ENCODE results near the gene PRKCA. TPM values are rescaled to one million over a fixed set of nuclear protein-coding genes. Genes with fewer than 3 reads are reported as not detected.
A peak's percentile ranks its signal among the peaks of the same experiment; 100 is the strongest.

The PRKCA gene
- polyA plus RNA-seq, 2 of the 4 experiments (the other 2 are of a cell fraction) = 28.8 to 65.0 TPM

GRCh38 chr17:66468241-66469087, 166.1 kb downstream of the PRKCA start:
- ATAC-seq = peak in 1 of 2 experiments; percentile 9; a peak in 2 of 6 replicates

GRCh38 chr17:66469088-66469442, 166.7 kb downstream of the PRKCA start:
- no peak overlapping the region for H3K4me3 ChIP-seq
- H3K4me2 ChIP-seq = peak overlapping the region; percentile 63
- 16% methylated on average over 3 of the region's 3 CpGs for WGBS (ENCODE audit: missing lambda C conversion rate)
- CTCF ChIA-PET = interaction anchor here (0.8 to 1.5 kb wide), 5 partner anchors 9 to 98 kb away, joined by 3 to 5 read pairs (median 3); no protein-coding TSS in a partner anchor
- TF ChIP-seq FOSB (CRISPR knock-in tag; IDR thresholded peaks at IDR 0.05) (no peak), TFCP2L1 (CRISPR knock-in tag; IDR thresholded peaks at IDR 0.05) (no peak), GATA3 (IDR thresholded peaks at IDR 0.05; ENCODE audit: borderline replicate concordance) (peak; percentile 43; the same call in 1 of the 2 replicates), HEYL (CRISPR knock-in tag; IDR thresholded peaks at IDR 0.05) (no peak), REST (IDR thresholded peaks at IDR 0.05) (no peak), JUN (IDR thresholded peaks at IDR 0.05) (no peak), FOSL2 (IDR thresholded peaks at IDR 0.05) (no peak), FOSL2 (CRISPR knock-in tag; IDR thresholded peaks at IDR 0.05) (0 out of 2 replicates have a peak, but pooled peaks have one; percentile 15), MAX (IDR thresholded peaks at IDR 0.05) (0 out of 2 replicates have a peak, but pooled peaks have one; percentile 40)
- DNase-seq (ENCODE audit: low read depth in 1 of 2, low spot score in 1 of 2) (no peak), FAIRE-seq (no peak), ATAC-seq (peak in 1 of 2 experiments; percentile 14; a peak in 2 of 6 replicates)
- peaks cover 79% of the 10 kb centered on the region for H3K4me1 ChIP-seq
- POLR2A ChIA-PET = interaction anchor here (3.1 kb wide), 1 partner anchor 40 kb away, joined by 17 read pairs; no protein-coding TSS in a partner anchor
- H3K9me3 ChIP-seq = no peaks in the 10 kb centered on the region
- peak overlapping the region; percentile 75 to 91 for H3K27ac ChIP-seq

More at GRCh38 chr17:66468241-66469087, 166.1 kb downstream of the PRKCA start:
- Histone ChIP-seq H3K9me3 (no peaks in the 10 kb centered on the region), H3K27ac (peak overlapping the region; percentile 75 to 91), H3K4me3 (no peak overlapping the region), H3K4me1 (peaks cover 81% of the 10 kb centered on the region), H3K4me2 (peak overlapping the region; percentile 63)
- TF ChIP-seq CEBPB (IDR thresholded peaks at IDR 0.05) = peak; percentile 52 to 80
- TF ChIP-seq POLR2AphosphoS2 (conservative IDR thresholded peaks at IDR 0.05; ENCODE audit: low read length) = no peak
- WGBS (ENCODE audit: missing lambda C conversion rate) = 55% methylated on average over 5 of the region's 5 CpGs
- POLR2A ChIA-PET = interaction anchor here (3.1 kb wide), 1 partner anchor 40 kb away, joined by 17 read pairs; no protein-coding TSS in a partner anchor
- CTCF ChIA-PET = interaction anchor here (0.6 to 1.5 kb wide), 7 partner anchors 8 to 1198 kb away, joined by 3 to 5 read pairs (median 3); no protein-coding TSS in a partner anchor
- DNase-seq (ENCODE audit: low read depth in 1 of 2, low spot score in 1 of 2) (peak in 1 of 2 experiments; percentile 27), FAIRE-seq (no peak)

- ATAC-seq (no peak), FAIRE-seq (no peak), DNase-seq (ENCODE audit: low read depth in 1 of 2, low spot score in 1 of 2) (no peak)
- ChIA-PET POLR2A (no interaction called here), CTCF (interaction anchor here (0.6 to 1.4 kb wide), 2 partner anchors 19 to 35 kb away, joined by 3 read pairs; no protein-coding TSS in a partner anchor)
- H3K4me2 ChIP-seq = peak overlapping the region; percentile 63
- no peak for TF ChIP-seq EHF (CRISPR knock-in tag; IDR thresholded peaks at IDR 0.05)
- TF ChIP-seq FOXS1 (CRISPR knock-in tag; IDR thresholded peaks at IDR 0.05) = no peak
- no peak for TF ChIP-seq EP300 (IDR thresholded peaks at IDR 0.05)
- TF ChIP-seq NPAS2 (CRISPR knock-in tag; IDR thresholded peaks at IDR 0.05; ENCODE audit: borderline replicate concordance) = no peak
- no peak for TF ChIP-seq MYC (IDR thresholded peaks at IDR 0.05; ENCODE audit: borderline replicate concordance, low read length)
- TF ChIP-seq NR3C1 (IDR thresholded peaks at IDR 0.05) = no peak
- TF ChIP-seq ZSCAN20 (CRISPR knock-in tag; IDR thresholded peaks at IDR 0.05) = no peak
- TF ChIP-seq CHD2 (IDR thresholded peaks at IDR 0.05; ENCODE audit: low read length, partially characterized antibody) = no peak
- no peak for TF ChIP-seq E2F6 (IDR thresholded peaks at IDR 0.05; ENCODE audit: borderline replicate concordance, low read depth)
- no peak for TF ChIP-seq CBX2 (IDR thresholded peaks at IDR 0.05; ENCODE audit: borderline replicate concordance, low read depth)
- no peak for TF ChIP-seq SREBF2 (IDR thresholded peaks at IDR 0.05)
- no peak for TF ChIP-seq TFCP2L1 (CRISPR knock-in tag; IDR thresholded peaks at IDR 0.05)
- no peak for TF ChIP-seq RARB (CRISPR knock-in tag; IDR thresholded peaks at IDR 0.05)
- TF ChIP-seq CEBPB (IDR thresholded peaks at IDR 0.05) = no peak
- no peak for TF ChIP-seq FOSB (CRISPR knock-in tag; IDR thresholded peaks at IDR 0.05)
- peaks cover 79% of the 10 kb centered on the region for H3K4me1 ChIP-seq
- no peaks in the 10 kb centered on the region for H3K9me3 ChIP-seq
- 93% methylated on average over 1 of the region's 1 CpG for WGBS (ENCODE audit: missing lambda C conversion rate)
- no peak overlapping the region for H3K4me3 ChIP-seq
- peak overlapping the region; percentile 73 to 75 for H3K27ac ChIP-seq
Observed at GRCh38 chr17:66469461-66469860, 167.0 kb downstream of the PRKCA start.
